LNCAP (cell line): ENCODE results near the gene BUB1B.

Experiments
- TF ChIP-seq, protein P1 (sequence below): fragments of 450-650 bp; IDR thresholded peaks from 2 replicates; pipeline ENCODE4 v1.5.1; 2017; ENCODE audit warnings: mild to moderate bottlenecking

BUB1B gene

DNA sequence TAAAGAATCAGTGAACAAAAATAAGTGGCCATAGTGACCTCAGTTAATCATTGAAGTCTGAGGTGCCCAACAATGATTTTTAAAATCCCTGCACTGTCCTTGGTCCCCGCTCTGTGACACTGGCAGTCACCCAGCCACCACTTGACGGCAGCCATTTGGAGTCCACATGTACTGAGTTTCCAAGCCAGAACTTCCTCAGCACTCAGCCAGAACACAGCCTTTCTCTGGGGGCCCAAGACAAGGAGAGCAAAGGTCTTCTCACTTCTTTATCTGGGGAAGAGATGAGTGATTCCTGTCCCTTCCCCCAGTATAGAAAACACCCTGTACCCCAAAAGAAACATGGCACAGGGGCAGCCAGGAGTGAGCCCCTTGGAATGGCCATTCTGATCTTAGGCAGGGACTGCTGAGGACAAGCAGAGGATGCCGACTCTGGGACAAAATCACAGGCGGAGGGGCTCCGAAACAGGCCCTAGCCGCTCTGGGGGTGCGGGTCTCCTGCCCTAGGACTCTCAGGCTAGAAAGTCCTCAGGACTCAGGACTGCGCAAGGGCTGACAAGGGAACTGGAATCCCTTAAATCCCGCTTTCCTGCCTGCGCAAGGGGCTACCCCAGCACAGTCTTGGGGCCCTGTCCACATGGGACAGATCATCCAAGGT lies 90.7 kb downstream of the BUB1B start:
- TF ChIP-seq, protein P1, sequence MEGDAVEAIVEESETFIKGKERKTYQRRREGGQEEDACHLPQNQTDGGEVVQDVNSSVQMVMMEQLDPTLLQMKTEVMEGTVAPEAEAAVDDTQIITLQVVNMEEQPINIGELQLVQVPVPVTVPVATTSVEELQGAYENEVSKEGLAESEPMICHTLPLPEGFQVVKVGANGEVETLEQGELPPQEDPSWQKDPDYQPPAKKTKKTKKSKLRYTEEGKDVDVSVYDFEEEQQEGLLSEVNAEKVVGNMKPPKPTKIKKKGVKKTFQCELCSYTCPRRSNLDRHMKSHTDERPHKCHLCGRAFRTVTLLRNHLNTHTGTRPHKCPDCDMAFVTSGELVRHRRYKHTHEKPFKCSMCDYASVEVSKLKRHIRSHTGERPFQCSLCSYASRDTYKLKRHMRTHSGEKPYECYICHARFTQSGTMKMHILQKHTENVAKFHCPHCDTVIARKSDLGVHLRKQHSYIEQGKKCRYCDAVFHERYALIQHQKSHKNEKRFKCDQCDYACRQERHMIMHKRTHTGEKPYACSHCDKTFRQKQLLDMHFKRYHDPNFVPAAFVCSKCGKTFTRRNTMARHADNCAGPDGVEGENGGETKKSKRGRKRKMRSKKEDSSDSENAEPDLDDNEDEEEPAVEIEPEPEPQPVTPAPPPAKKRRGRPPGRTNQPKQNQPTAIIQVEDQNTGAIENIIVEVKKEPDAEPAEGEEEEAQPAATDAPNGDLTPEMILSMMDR = no peak

DNA sequence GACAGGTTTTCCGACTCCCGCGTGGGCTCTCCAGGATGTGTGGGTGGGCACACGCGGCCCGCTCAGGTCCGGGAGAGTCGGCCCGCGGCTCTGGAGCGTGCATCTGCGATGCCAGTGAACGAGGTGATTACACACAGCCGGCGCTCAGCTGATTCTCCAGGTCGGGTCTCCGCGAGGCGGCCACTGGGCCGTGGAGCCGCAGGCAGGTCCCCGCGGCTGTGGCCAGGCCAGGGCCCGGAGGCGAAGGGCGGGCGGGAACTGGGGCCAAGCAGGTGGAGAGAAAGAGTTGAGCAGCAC lies 91.2 kb downstream of the BUB1B start:
- TF ChIP-seq, protein P1 = no peak

DNA sequence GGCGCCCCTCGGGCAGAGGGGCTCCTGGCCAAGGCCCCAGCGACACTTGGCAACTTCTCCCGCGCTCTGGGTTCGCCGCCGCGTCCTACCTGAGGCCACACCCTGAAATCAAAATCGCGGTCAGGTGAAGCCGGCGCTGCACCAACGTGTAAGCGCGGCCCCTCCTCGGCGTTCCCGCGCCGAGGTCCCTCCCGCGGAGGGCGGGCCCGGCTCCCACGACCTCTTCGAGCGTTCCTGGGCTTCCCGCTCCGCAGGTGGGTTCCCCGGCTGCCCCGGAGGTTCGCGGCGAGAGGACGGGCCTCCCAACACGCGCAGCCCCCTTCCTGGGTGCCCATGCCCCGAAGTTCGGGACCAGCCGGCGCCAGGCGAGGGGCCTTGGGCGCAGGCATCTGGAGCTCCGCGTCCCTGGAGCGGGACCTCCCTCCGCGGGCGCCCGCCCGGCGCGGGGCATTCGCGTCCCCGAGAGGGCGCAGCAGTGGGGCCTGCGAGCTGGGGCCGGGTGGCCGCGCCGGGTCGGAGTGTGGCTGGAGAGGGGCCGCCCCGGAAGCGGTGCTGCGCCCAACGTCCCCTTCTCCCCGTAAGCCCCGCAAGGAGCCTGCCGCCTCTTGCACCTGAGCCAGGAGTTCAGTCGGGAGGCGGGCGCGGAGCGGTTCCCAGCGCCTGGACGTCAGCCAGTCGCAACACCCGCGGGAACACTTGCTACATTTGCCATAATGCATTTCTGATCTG lies 91.7 kb downstream of the BUB1B start:
- TF ChIP-seq, protein P1 = no peak

DNA sequence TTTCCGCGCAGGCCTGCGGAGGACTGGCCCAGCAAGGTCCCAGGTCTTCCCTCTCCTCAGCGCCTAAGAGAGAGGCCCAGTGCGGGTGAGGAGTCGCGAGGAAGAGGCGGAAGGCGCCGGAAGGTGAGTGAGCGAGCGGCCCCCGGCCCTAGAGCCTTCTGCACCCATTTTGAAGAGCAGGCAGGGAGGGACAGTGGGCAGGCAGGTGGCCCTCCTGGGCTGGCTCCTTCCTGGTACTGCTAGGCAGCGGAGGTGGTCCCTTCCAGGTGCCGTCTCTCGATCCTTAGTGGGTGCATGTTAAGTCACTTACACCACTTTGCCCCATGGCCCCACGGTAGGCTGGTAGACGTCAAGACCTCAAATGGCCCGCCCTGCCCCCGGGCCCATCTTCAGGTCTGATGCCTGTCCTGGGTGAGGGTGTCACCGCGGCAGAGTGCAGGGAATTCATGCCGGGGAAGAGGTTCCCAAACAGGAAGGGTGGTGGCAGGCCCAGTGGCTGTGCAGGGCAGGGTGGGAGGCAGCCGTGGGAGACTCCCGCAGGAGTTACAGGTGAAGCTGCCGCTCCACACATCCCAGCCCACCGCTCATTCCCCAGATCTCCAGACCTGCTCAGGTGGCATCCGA lies 92.4 kb downstream of the BUB1B start:
- TF ChIP-seq, protein P1 = no peak

DNA sequence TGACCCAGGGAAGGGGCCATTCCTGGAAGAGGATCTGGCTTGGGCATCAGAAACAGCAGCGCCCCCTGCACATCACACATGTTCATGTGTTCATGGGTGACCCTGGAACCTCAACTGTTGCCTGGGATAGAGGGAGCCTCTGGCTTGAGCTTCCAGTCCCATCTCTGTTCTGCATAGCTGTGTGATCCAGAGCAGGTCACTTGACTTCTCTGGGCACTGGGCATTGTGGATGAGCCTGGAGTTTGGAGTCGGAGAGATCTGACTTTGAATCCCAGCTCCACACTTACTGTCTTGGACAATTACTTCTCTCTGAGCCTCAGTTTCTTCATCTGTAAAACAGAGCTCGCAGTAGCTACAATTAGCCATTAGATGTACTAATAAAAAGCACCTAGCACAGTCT lies 93.6 kb downstream of the BUB1B start:
- TF ChIP-seq, protein P1 = no peak

DNA sequence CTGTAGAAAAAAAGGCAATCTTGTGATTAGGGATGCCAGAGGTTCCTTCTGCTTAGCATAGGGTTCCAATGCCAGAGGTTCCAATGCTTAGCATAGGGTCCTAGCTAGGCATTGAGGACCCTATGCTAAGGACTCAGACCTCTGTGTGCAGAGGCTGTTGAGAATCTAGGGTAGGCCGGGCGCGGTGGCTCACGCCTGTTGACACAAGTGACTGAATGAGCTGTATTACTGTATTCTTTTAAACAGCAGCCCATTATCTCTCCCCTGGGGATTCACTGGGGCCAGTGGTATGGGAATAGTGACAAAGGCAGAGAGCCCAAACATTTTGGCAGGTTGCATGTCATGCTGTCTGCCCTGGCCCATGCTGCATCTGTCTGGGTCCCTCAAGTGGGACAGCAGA lies 94.2 kb downstream of the BUB1B start:
- TF ChIP-seq, protein P1 = no peak

DNA sequence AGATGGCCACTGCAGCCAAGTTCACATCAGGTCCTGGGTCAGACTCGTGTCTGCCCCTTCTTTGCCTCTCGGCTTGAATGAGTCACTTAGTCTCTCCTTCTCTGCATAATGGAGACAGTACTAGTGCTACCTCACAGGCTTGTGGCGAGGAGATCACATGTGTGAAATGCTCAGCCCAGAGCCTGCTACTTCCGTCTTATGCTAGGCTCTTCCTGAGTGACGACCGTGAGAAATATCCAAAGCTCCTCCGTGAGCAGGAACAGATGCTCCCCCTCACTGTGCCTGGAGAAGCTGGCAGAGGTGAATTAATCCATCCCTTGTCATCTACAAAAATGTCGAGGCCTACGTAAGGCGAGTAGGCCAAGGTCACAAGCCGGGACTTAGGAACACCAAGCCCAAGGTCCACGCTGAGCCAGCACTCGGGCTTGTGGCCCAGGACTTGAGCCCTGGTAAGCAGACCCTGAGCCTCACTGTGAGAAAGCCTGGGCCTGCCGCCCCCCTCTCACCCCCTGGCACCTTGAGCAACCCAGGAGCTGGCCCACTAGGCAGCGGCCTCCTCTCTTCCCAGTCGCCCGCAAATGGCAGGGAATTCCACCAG lies 95.9 kb downstream of the BUB1B start:
- TF ChIP-seq, protein P1 = no peak
